Activated CD4-positive, alpha-beta T cell treated with anti-CD3 and anti-CD28 coated beads for 24 hours (primary cell): ENCODE data around the gene PGS1.

Source experiments
- DNase-seq, 2 donors: peaks; one replicate each; pipeline ENCODE4 v3.0.0-alpha.2; 2020; ENCODE audit warnings: low read depth in 2 of 2

Gene PGS1

GRCh38 chr17:78387977-78388941 lies 9.8 kb downstream of the PGS1 start:
- DNase-seq, result no peak

- no peak for DNase-seq
Observed at GRCh38 chr17:78390241-78391050, 12.0 kb downstream of the PGS1 start.

DNA sequence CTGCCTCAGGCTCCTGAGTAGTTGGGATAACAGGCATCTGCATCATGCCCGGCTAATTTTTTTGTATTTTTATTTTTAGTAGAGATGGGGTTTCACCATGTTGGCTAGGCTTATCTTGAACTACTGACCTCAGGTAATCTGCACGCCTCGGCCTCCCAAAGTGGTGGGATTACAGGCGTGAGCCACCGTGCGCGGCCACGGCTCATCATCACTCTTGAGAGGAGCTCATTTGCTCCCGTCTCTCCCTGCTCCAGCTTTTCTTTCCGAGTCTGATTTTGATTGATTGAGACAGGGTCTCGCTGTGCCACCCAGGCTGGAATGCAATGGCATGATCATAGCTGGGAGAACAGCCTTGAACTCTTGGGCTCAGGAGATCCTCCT lies 12.6 kb downstream of the PGS1 start:
- no peak for DNase-seq

GRCh38 chr17:78391843-78392242 lies 13.4 kb downstream of the PGS1 start:
- DNase-seq, result no peak

GRCh38 chr17:78392295-78392694 lies 13.8 kb downstream of the PGS1 start:
- no peak for DNase-seq

DNA sequence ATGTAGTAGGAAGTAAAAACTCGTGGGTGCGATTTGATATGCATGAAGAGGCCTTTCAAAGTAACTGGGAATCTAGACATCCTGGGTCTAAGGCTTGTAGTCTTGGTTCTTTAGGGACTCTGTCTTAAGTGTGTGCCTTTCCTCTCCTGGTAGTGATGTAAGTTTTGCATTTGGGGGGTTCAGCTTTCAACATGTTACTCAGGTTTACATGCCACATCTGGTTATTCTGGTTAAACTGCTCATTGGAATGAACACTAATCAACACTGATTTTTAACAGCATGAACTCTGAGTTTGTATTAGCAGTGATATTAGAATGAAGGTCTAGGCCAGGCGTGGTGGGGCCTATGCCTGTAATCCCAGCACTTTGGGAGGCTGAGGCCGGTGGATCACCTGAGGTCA lies 15.1 kb downstream of the PGS1 start:
- no peak for DNase-seq

DNA sequence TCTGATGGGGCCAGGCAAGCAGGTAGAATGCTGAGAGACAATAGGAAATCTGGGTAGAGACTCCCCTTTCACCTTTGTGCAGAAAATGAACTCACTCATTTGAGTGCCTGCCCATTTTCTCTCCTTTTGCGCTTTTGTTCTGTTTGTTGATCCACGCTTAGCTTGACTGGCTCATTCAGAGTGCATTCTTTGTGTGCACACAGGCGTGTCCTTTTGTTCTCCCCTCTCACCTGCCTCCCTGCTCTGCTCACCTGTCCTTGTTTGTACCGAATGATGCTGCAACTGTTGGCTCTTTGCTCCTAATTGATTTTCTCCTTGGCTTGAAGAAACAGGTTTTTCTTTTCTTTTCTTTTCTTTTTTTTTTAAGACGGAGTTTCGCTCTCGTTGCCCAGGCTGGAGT lies 15.8 kb downstream of the PGS1 start:
- no peak for DNase-seq

GRCh38 chr17:78395155-78395554 lies 16.7 kb downstream of the PGS1 start:
- DNase-seq, result no peak

DNA sequence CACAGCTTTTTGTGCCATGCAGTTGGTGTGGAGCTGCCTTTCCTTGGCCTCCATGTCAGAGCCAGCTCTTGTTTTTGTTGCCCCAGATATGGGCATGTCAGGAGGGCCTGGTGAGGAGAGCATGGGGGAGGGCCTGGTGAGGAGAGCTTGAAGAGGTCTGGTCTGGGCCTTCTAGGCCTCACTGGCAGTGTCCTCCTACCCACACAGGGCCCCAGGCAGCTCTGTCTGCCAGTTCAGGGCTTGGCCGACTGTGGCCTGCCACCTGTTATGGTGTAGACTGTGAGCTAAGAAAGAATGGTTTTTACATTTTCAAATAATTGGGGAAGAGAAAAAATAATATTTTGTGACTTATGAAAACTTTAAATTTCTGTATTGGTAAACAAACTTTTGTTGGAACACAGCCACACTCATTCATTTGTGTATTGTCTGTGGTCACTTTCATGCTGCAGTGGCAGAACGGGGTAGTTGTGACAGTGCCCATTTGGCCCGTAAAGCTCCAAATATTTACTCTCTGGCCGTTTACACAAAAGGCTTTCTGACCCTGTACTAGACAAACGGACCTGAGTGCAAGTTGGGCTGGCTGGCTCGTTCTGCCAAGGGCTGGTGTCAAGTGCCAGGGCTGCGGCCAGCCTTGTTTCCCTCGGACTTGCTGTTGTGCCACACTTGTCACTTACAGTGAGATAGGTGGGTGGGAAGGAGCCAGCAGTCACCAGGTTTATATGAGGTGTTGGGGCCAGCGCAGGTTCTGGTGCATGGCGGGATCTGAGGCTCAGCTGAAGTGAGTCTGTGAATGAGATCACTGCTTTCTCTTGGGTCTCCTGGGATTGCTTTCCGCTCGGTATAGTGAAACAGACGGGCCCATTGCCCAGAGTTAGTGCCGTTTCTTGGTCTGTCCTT lies 18.2 kb downstream of the PGS1 start:
- no peak for DNase-seq

DNA sequence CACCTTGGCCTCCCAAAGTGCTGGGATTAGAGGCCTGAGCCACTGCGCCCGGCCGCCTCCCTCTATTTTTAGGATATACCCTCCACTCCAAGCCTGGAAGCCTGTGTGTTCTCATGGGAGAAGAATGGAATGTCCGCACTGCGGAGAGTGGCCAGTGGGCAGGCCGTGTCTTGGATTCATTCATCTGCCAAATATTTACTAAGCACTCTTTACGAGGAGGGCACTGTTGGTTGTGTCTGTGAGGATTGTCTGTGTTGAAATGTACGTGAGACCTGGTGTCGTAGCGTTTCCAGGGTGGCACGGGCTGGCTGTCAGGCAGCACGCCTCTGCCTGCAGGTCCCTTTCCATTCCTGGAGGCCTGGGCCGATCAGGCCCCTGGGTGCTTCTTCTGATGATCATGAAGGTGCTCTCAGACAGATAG lies 19.2 kb downstream of the PGS1 start:
- DNase-seq, result no peak

- DNase-seq, result no peak
Observed at GRCh38 chr17:78398390-78398789, 19.9 kb downstream of the PGS1 start.

DNA sequence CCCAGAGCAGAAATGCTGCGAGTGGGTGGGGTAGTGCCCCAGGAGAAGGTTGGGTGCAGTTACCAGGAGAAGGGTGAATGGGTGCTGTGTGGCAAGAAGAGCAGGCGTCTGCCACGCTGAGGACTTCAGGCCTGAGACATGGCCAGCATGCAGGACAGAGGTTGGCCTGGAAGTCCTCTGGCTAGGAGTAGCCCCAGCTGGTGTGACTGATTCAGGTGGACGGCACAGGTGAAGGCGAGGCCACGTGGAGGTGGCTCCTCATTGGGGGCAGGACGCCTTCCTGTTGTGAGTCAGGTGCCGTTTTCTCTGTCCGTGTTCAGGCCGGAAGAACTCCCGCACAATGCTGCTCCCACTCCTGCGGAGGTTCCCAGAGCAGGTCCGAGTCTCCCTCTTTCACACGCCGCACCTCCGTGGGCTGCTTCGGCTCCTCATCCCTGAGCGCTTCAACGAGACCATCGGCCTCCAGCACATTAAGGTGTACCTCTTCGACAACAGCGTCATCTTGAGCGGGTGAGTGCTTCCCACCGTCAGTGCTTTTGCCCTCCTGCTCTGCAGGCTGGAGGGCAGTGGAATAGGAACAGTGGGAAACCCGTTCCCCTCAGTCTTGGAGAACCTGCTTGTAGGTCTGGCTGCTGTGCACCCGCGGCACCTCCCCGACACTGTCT lies 20.7 kb downstream of the PGS1 start:
- no peak for DNase-seq

GRCh38 chr17:78399693-78400144 lies 21.3 kb downstream of the PGS1 start:
- DNase-seq, result no peak

DNA sequence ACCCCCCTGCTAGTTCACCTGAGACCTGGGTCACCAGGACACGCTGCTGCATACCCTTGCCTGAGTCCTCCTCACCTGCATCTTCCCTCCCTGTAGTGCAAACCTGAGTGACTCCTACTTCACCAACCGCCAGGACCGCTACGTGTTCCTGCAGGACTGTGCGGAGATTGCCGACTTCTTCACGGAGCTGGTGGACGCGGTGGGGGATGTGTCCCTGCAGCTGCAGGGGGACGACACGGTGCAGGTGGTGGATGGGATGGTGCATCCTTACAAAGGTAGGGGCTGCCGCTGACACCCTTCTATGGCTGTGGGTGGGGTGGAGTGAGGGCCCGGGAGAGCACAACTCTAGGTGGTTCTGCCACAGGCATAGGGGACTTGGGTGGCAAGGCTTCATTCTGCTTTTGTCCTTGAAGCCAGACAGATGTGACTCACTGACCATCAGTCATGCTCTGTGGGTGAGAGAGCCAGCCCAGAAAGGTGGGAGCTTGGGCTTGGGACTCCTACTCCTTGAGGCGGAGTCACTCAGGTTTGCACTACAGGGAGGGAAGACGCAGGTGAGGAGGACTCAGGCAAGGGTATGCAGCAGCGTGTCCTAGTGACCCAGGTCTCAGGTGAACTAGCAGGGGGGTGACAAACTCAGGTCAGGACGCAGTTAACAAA lies 22.3 kb downstream of the PGS1 start:
- no peak for DNase-seq

- DNase-seq, result no peak
Observed at GRCh38 chr17:78401246-78401645, 22.8 kb downstream of the PGS1 start.

- no peak for DNase-seq
Observed at GRCh38 chr17:78401891-78402290, 23.4 kb downstream of the PGS1 start.

DNA sequence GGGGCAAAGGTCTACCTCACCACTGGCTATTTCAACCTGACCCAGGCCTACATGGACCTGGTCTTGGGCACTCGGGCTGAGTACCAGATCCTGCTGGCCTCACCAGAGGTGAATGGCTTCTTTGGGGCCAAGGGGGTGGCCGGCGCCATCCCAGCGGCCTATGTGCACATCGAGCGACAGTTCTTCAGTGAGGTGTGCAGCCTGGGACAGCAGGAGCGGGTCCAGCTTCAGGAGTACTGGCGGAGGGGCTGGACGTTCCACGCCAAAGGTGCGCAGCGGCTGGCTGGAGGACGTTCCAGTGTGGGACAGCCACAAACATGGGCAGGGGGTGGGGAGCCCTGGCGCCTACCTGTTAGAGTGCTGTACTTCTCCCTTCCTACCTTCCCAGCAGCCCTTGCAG lies 25.4 kb downstream of the PGS1 start:
- no peak for DNase-seq

- no peak for DNase-seq
Observed at GRCh38 chr17:78406396-78406795, 27.9 kb downstream of the PGS1 start.

DNA sequence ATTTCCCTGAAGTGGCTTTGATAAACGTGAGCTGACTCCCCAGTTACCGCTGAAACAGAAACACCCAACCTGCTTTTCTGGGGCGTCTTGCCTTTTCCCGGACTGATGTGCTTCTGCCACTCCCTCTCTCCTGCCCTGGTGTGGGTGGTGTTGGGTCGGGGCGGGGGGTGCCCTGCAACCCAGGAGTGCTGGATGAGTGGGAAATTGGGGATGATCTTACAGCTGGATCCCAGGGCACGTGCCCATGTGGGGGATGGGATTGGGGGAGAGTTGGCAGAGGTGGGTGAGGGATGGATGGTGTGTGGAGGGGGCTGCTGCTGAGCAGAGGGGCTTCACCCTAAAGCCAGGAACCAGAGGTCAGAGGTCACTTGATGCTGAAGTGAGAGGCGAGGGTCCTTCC lies 28.5 kb downstream of the PGS1 start:
- DNase-seq, result no peak

DNA sequence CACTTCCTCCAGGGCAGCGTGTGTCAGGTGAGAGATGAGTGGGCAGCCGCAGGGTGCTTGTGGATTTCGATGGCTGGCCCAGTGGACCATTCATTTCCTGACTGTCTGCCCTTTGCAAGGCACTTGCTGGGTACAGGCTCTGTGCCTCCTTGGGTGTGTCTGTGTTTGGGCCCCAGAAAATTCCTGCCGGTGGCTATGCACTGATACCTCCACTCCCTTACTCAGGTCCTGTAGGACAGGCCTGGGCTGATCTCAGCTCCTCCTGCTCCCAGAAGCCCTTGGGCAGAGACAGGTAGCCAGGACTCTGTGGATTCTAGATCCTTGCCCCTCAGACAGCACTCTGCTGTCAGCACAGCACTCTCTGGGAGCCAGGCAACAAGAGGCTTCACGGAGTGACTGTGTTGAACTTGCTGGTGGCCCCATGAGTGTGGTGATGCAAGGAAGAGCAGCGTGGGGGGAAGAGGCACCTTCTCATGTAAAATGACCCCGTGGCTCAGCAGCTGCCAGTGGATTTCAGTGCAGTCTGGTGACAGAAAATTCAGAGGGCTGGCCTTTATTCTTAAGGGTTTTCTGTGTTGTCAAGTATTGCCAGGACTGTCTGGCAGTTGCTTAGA lies 29.0 kb downstream of the PGS1 start:
- DNase-seq, result no peak
